SK-N-MC (cell line): Measurements from ENCODE around the gene EI24.

Experiments used
- EZH2 ChIP-seq: fragments of 200-600 bp; sonication (generic); IDR thresholded peaks from one replicate; pipeline ENCODE4 v1.6.1; 2017; ENCODE audit warnings: antibody characterized with exemption
- FOXP2 ChIP-seq: optimal IDR thresholded peaks from 2 replicates; pipeline ENCODE3; 2011; ENCODE audit warnings: mild to moderate bottlenecking, moderate library complexity; ENCODE audit not compliant: insufficient read depth; ENCODE audit errors: extremely low read length, control extremely low read depth
- POLR2AphosphoS5 ChIP-seq: IDR thresholded peaks from 2 replicates; pipeline ENCODE4 v1.6.1; 2012; ENCODE audit warnings: mild to moderate bottlenecking, low read depth, low read length, borderline replicate concordance

DNA sequence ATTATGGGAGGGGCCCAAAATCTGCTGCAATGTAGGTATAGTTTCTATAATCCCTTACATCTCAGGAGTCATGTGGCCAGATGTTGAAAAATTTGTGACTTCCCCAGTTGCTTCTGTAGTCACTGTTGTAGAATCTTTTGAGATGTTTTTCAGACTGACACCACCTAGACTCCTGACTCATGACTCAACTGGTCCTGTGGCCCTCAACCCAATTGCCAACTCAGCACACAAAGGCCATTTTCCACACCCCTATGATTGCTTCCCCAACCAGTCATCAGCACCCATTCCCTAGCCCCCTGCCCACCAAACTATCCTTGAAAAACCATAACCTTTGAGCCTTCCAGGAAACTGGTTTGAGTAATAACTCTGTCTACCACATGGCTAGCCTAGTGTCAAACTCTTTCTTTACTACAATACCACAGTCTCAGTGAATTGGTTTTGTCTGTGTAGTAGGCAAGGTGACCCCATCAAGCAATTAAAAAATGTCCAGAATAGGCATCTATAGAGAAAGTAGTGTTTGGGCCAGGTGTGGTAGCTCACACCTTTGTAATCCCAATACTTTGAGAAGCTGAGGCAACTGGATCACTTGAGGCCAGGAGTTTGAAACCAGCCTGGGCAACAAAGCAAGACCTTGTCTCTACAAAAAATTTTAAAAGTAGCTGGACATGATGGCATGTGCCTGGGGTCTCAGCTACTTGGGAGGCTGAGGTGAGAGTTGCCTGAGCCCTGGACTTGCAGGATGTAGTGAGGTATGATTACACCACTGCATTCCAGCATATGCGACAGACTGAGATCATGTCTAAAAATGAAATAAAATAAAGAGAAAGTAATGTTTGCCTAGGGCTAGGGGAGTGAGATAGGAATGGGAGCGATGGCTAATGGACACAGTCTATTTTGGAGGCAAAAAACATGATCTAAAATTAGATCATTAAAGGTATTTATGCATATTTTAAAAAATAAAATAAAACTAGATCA, 49.1 kb upstream of the EI24 start:
- TF ChIP-seq EZH2 = no peak
- TF ChIP-seq POLR2AphosphoS5 = no peak
- no peak for TF ChIP-seq FOXP2
